Stomach (tissue), 9 donors: ENCODE data around the gene ATP1A1. TPM values are rescaled to one million over a fixed set of nuclear protein-coding genes. Genes with fewer than 3 reads are reported as not detected.

Experiments used
- DNase-seq, 2 donors: peaks; one replicate each; pipeline versions ENCODE4 v3.0.0 to v3.0.0-alpha.2; 2013 to 2019
- H3K27ac ChIP-seq, 5 donors: fragments of 200-600 bp in 4 of 5; sonication (generic) in 4 of 5; one replicate each; pipeline ENCODE4 v1.5.1; 2013 to 2019; ENCODE audit warnings: mild to moderate bottlenecking in 1 of 5, moderate library complexity in 1 of 5
- H3K27me3 ChIP-seq, 3 donors: fragments of 200-600 bp; sonication (generic); one replicate each; pipeline ENCODE4 v1.5.1; 2017 to 2019; ENCODE audit warnings: mixed run types in 1 of 3
- H3K36me3 ChIP-seq, 4 donors: fragments of 200-600 bp; sonication (generic); 1 replicate in 3 of 4; 2 replicates in 1 of 4; pipeline ENCODE4 v1.5.1; 2016 to 2019
- H3K4me1 ChIP-seq, 4 donors: fragments of 200-600 bp; sonication (generic); one replicate each; pipeline ENCODE4 v1.5.1; 2016 to 2019
- H3K4me3 ChIP-seq, 4 donors: fragments of 200-600 bp; sonication (generic) in 3 of 4; one replicate each; pipeline ENCODE4 v1.5.1; 2016 to 2019; ENCODE audit warnings: mild to moderate bottlenecking in 1 of 4
- H3K9me3 ChIP-seq, 4 donors: fragments of 200-600 bp; sonication (generic); one replicate each; pipeline ENCODE4 v1.5.1; 2016 to 2019
- CTCF ChIP-seq, 7 experiments: fragments of 450-650 bp in 4 of 7; fragments of 200-600 bp in 3 of 7; sonication (generic) in 3 of 7; IDR thresholded peaks; one replicate each; pipeline ENCODE4 v1.5.1; 2016 to 2019; ENCODE audit warnings: antibody characterized with exemption in 7 of 7, control low read depth in 2 of 7, mild to moderate bottlenecking in 1 of 7
- EP300 ChIP-seq: sonication (generic); formaldehyde crosslinking; IDR thresholded peaks from one replicate; pipeline ENCODE4 v1.6.1; 2017; ENCODE audit warnings: antibody characterized with exemption
- POLR2A ChIP-seq, 4 donors: fragments of 450-650 bp; IDR thresholded peaks; one replicate each; pipeline ENCODE4 v1.6.1; 2016; ENCODE audit warnings: antibody characterized with exemption in 4 of 4, control low read depth in 2 of 4, mild to moderate bottlenecking in 1 of 4, moderate library complexity in 1 of 4
- POLR2AphosphoS5 ChIP-seq, 3 donors: sonication (generic); formaldehyde crosslinking; IDR thresholded peaks; one replicate each; pipeline ENCODE4 v1.6.1; 2016; ENCODE audit warnings: antibody characterized with exemption in 3 of 3
- WGBS, 5 donors: extraction: QIAGEN DNeasy Blood & Tissue Kit in 3 of 5; methylation state at CpG; one replicate each; pipeline versions ENCODE4 v1.1.5 to v1.1.7; 2013 to 2018; 5-methylcytosine and 5-hydroxymethylcytosine counted together
- intact Hi-C: fragments of 100-400 bp; cut with DNase I; formaldehyde crosslinking; loops from one replicate; pipeline ENCODE4 v1.15.1; 2023; ENCODE audit warnings: low total_unique reads
- polyA plus RNA-seq, 3 donors: library from polyadenylated mRNA; stranded (reverse); fragments of 200-250 nt; gene quantifications; one replicate each; pipeline ENCODE4 v1.2.3, GENCODE V29; 2013
- total RNA-seq, 5 donors: library from RNA; depleted of rRNA; stranded (reverse); fragments of >200 nt; gene quantifications; one replicate each; pipeline versions ENCODE4 v1.1.0 to v1.2.3, GENCODE V29; 2014 to 2016
- donor health status: healthy with polysubstance abuse.
- donor health status: Bipolar disorder and iron deficiency.
- donor health status: healthy.

Gene ATP1A1
- total and polyA plus RNA-seq, 8 donors, result 49.9 to 576 (median 171) TPM

- DNase-seq, result no peak
- Histone ChIP-seq H3K36me3 (no peaks in the 10 kb centered on the region), H3K4me3 (no peak overlapping the region), H3K4me1 (no peaks in the 10 kb centered on the region), H3K9me3 (no peaks in the 10 kb centered on the region), H3K27me3 (peaks cover 0 to 12% (median 0%) of the 10 kb centered on the region in 3 donors), H3K27ac (no peak overlapping the region)
- TF ChIP-seq CTCF (IDR thresholded peaks at IDR 0.05), result no peak
- no peak for TF ChIP-seq POLR2A (IDR thresholded peaks at IDR 0.05)
- no peak for TF ChIP-seq POLR2AphosphoS5 (IDR thresholded peaks at IDR 0.05)
- TF ChIP-seq EP300, result no peak
- intact Hi-C loops, result no loop called here
- 82 to 90% (median 83%) methylated on average over 4 of the region's 4 CpGs for WGBS, 5 donors
Measured at GRCh38 chr1:116440731-116441130, 67.7 kb downstream of the ATP1A1 start.

GRCh38 chr1:116445534-116445933, 72.5 kb downstream of the ATP1A1 start:
- DNase-seq, result no peak
- no peaks in the 10 kb centered on the region for H3K36me3 ChIP-seq
- H3K27me3 ChIP-seq, result peaks cover 0 to 12% (median 0%) of the 10 kb centered on the region in 3 donors
- 82 to 94% (median 87%) methylated on average over 1 of the region's 1 CpG for WGBS, 5 donors
- intact Hi-C loops, result no loop called here
- H3K9me3 ChIP-seq, result no peaks in the 10 kb centered on the region
- no peak overlapping the region for H3K4me3 ChIP-seq
- no peak for TF ChIP-seq EP300
- TF ChIP-seq POLR2AphosphoS5 (IDR thresholded peaks at IDR 0.05), result no peak
- TF ChIP-seq CTCF (IDR thresholded peaks at IDR 0.05), result no peak
- TF ChIP-seq POLR2A (IDR thresholded peaks at IDR 0.05), result no peak
- H3K27ac ChIP-seq, result no peak overlapping the region
- H3K4me1 ChIP-seq, result peaks cover 0 to 5% (median 2%) of the 10 kb centered on the region in 4 donors

GRCh38 chr1:116446686-116447085, 73.6 kb downstream of the ATP1A1 start:
- WGBS, 5 donors, result 87 to 95% (median 94%) methylated on average over 3 of the region's 3 CpGs
- Histone ChIP-seq H3K27me3 (peaks cover 0 to 12% (median 0%) of the 10 kb centered on the region in 3 donors), H3K36me3 (no peaks in the 10 kb centered on the region), H3K9me3 (no peaks in the 10 kb centered on the region), H3K4me1 (peaks cover 0 to 5% (median 2%) of the 10 kb centered on the region in 4 donors), H3K27ac (no peak overlapping the region), H3K4me3 (no peak overlapping the region)
- intact Hi-C loops, result no loop called here
- TF ChIP-seq POLR2AphosphoS5 (IDR thresholded peaks at IDR 0.05) (no peak), POLR2A (IDR thresholded peaks at IDR 0.05) (no peak), EP300 (no peak), CTCF (IDR thresholded peaks at IDR 0.05) (no peak)
- DNase-seq, result no peak

- Histone ChIP-seq H3K4me3 (no peak overlapping the region), H3K9me3 (no peaks in the 10 kb centered on the region), H3K36me3 (no peaks in the 10 kb centered on the region), H3K27ac (no peak overlapping the region), H3K4me1 (peaks cover 0 to 5% (median 2%) of the 10 kb centered on the region in 4 donors), H3K27me3 (peaks cover 0 to 5% (median 0%) of the 10 kb centered on the region in 3 donors)
- 39 to 47% (median 41%) methylated on average over 7 of the region's 7 CpGs for WGBS, 5 donors
- TF ChIP-seq EP300 (no peak), POLR2AphosphoS5 (IDR thresholded peaks at IDR 0.05) (no peak), CTCF (IDR thresholded peaks at IDR 0.05) (no peak), POLR2A (IDR thresholded peaks at IDR 0.05) (no peak)
- intact Hi-C loops, result no loop called here
- DNase-seq, result no peak
Measured at GRCh38 chr1:116448785-116449385, 75.8 kb downstream of the ATP1A1 start.
